Measurements from ENCODE around the gene TRNP1.

- TF ChIP-seq, protein P1, sequence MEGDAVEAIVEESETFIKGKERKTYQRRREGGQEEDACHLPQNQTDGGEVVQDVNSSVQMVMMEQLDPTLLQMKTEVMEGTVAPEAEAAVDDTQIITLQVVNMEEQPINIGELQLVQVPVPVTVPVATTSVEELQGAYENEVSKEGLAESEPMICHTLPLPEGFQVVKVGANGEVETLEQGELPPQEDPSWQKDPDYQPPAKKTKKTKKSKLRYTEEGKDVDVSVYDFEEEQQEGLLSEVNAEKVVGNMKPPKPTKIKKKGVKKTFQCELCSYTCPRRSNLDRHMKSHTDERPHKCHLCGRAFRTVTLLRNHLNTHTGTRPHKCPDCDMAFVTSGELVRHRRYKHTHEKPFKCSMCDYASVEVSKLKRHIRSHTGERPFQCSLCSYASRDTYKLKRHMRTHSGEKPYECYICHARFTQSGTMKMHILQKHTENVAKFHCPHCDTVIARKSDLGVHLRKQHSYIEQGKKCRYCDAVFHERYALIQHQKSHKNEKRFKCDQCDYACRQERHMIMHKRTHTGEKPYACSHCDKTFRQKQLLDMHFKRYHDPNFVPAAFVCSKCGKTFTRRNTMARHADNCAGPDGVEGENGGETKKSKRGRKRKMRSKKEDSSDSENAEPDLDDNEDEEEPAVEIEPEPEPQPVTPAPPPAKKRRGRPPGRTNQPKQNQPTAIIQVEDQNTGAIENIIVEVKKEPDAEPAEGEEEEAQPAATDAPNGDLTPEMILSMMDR (optimal IDR thresholded peaks at IDR 0.05 in 1 of 3, IDR thresholded peaks at IDR 0.05 in 1 of 3, conservative IDR thresholded peaks at IDR 0.05 in 1 of 3; ENCODE audit: extremely low read depth in 1 of 3, insufficient read depth in 2 of 3, low read length in 3 of 3): no peak
- TF ChIP-seq EZH2 (IDR thresholded peaks at IDR 0.05; ENCODE audit: low read length): no peak
Measured at GRCh38 chr1:26949926-26950319, 43.6 kb upstream of the TRNP1 start.

Data from keratinocyte (primary cell).